Activated CD4-positive, alpha-beta T cell treated with anti-CD3 and anti-CD28 coated beads, Interleukin-2, amount 10 ng/mL, durations not matched to agents 24 days and 14 days (primary cell): ENCODE data around the gene MAJIN. TPM values are rescaled to one million over a fixed set of nuclear protein-coding genes. Genes with fewer than 3 reads are reported as not detected.
"Not testable (repeated sequence)": the region's sequence is repeated elsewhere in the genome, so short reads cannot be mapped to it uniquely, and the experiment has no call there.

Experiments used
- DNase-seq: peaks from one replicate; pipeline ENCODE4 v3.0.0; 2022
- H3K27ac Mint-ChIP-seq: one replicate; pipeline ENCODE4 v1.8.0; 2022; ENCODE audit warnings: mild to moderate bottlenecking, mixed read lengths
- H3K27me3 Mint-ChIP-seq: one replicate; pipeline ENCODE4 v1.8.0; 2022; ENCODE audit warnings: mixed read lengths
- H3K36me3 Mint-ChIP-seq: one replicate; pipeline ENCODE4 v1.8.0; 2022; ENCODE audit warnings: low read depth, mild to moderate bottlenecking, mixed read lengths
- H3K4me1 Mint-ChIP-seq: one replicate; pipeline ENCODE4 v1.8.0; 2021; ENCODE audit warnings: mixed read lengths
- H3K4me3 Mint-ChIP-seq: one replicate; pipeline ENCODE4 v1.8.0; 2022; ENCODE audit warnings: mild to moderate bottlenecking, moderate library complexity, mixed read lengths
- H3K9me3 Mint-ChIP-seq: one replicate; pipeline ENCODE4 v1.8.0; 2021; ENCODE audit warnings: mixed read lengths
- intact Hi-C: fragments of 100-400 bp; cut with micrococcal nuclease; formaldehyde crosslinking; loops from one replicate; pipeline ENCODE4 v1.15.1; 2023
- total RNA-seq: library from RNA; stranded (reverse); gene quantifications from 2 replicates; pipeline ENCODE4 v1.2.3, GENCODE V29; 2022

Gene MAJIN
- total RNA-seq, 1 donor from 2014 or later: not detected

DNA sequence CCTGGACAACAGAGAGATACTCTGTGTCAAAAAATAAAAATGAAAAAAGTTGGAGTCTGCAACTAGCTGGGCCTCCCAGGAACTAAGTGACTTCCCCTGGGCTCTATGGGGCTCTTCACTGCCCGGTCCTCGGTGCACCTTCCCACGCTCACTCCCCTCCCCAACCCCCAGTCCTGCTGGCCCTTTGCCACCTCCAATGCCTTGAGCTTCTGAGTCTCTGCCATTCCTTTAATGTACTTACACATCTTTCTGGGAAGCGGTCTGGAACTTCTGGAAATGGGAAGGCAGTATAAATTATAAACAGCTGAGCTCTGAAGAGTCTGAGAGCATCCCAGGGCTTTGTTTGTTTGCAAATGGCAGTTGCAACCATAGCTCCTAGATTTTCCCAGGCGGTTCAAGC, 30.8 kb upstream of the MAJIN start:
- no peak overlapping the region for H3K27ac Mint-ChIP-seq
- no peak overlapping the region for H3K4me3 Mint-ChIP-seq
- H3K9me3 Mint-ChIP-seq: no peaks in the 10 kb centered on the region
- DNase-seq: no peak
- H3K27me3 Mint-ChIP-seq: no peaks in the 10 kb centered on the region
- intact Hi-C loops: no loop called here
- peaks cover 10% of the 10 kb centered on the region for H3K4me1 Mint-ChIP-seq
- H3K36me3 Mint-ChIP-seq: no peaks in the 10 kb centered on the region

GRCh38 chr11:64999478-64999877, 27.6 kb upstream of the MAJIN start:
- intact Hi-C loops: no loop called here
- H3K27ac Mint-ChIP-seq: no peak overlapping the region
- peaks cover 2% of the 10 kb centered on the region for H3K27me3 Mint-ChIP-seq
- peaks cover 22% of the 10 kb centered on the region for H3K4me1 Mint-ChIP-seq
- no peaks in the 10 kb centered on the region for H3K36me3 Mint-ChIP-seq
- no peaks in the 10 kb centered on the region for H3K9me3 Mint-ChIP-seq
- no peak for DNase-seq
- no peak overlapping the region for H3K4me3 Mint-ChIP-seq

GRCh38 chr11:64998690-64999431, 27.0 kb upstream of the MAJIN start:
- intact Hi-C loops: no loop called here
- peak overlapping the region; percentile 25 for H3K4me3 Mint-ChIP-seq
- peaks cover 22% of the 10 kb centered on the region for H3K4me1 Mint-ChIP-seq
- no peak for DNase-seq
- H3K36me3 Mint-ChIP-seq: no peaks in the 10 kb centered on the region
- H3K27ac Mint-ChIP-seq: peak overlapping the region; percentile 72
- H3K9me3 Mint-ChIP-seq: no peaks in the 10 kb centered on the region
- H3K27me3 Mint-ChIP-seq: peaks cover 2% of the 10 kb centered on the region

DNA sequence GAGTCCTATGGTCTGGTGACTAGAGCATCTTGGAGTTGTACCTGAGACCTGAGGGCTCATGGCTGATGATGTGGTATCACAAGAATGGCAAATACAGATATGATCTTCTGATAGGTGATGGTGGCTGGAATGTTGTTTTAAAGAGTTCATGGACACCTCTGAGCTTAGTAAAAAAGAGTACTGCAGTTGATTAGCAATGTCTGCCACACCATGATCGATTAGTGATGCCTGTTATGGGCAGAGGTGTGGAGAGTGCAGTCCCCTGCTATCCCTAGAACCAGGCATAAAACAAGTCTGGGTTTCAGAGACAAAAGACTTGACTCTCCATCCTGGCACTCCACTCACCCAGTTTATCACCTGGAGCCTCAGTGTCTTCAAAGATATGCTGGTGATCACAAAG, 26.2 kb upstream of the MAJIN start:
- peak overlapping the region; percentile 25 for H3K4me3 Mint-ChIP-seq
- intact Hi-C loops: no loop called here
- H3K4me1 Mint-ChIP-seq: peaks cover 22% of the 10 kb centered on the region

DNA sequence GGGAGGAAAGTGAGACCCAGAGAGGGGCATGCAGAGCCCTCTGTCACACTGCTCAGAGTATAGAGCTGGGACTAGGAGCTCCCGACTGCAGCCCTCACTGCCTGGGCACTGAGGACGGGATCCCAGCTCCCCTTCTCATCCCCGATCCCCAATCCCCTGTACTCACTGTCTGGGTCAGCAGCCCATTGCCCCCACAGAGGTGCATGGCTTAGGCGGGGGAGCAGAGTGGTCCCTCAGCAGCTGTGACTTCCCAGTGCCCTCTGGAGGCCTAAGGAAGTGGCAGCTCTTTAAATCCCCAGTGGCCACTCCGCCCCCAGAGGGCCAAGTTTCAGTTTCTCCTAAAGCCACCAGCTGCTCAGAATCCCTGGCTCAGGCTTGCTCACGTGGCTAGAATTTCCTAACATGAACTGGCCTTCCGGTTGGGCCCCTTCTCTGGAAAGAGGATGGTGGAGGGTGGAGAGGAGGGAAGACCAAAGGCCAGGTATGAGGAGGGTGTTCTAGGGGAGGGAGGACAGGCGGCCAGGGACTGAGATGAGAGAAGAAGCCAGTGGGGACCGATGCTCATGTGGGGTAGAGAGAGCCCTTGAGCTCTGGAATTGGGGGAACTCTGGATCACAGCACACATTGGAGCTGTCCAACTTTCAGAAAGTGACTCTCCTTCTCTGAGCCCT, 24.9 kb upstream of the MAJIN start, which contains the start of gene BATF2:
BATF2 (minus strand) TSS at position 262 of the 671 bp plus-strand sequence; CDS start at position 205, 57 bp downstream.
- Mint-ChIP-seq H3K4me3 (peak within 1 kb of the TSS; percentile 7), H3K27ac (peak within 1 kb of the TSS; percentile 67), H3K27me3 (peaks cover 3% of the 10 kb centered on the region), H3K36me3 (no peaks in the 10 kb centered on the region), H3K9me3 (no peaks in the 10 kb centered on the region), H3K4me1 (peaks cover 22% of the 10 kb centered on the region)
- intact Hi-C loops: no loop called here
- DNase-seq: peak; percentile 62

More for the DNA sequence above, 26.2 kb upstream of the MAJIN start:
- DNase-seq: peak; percentile 66
- Mint-ChIP-seq H3K27ac (peak overlapping the region; percentile 72), H3K36me3 (no peaks in the 10 kb centered on the region), H3K27me3 (peaks cover 3% of the 10 kb centered on the region), H3K9me3 (no peaks in the 10 kb centered on the region)

- peak overlapping the region; percentile 45 for H3K27ac Mint-ChIP-seq
- DNase-seq: no peak
- H3K36me3 Mint-ChIP-seq: no peaks in the 10 kb centered on the region
- H3K27me3 Mint-ChIP-seq: peaks cover 3% of the 10 kb centered on the region
- H3K4me1 Mint-ChIP-seq: peaks cover 22% of the 10 kb centered on the region
- H3K9me3 Mint-ChIP-seq: no peaks in the 10 kb centered on the region
- intact Hi-C loops: no loop called here
- H3K4me3 Mint-ChIP-seq: no peak overlapping the region
These were observed 24.4 kb upstream of the MAJIN start for GRCh38 chr11:64996327-64996709.

- Mint-ChIP-seq H3K9me3 (no peaks in the 10 kb centered on the region), H3K27ac (no peak overlapping the region), H3K27me3 (peaks cover 3% of the 10 kb centered on the region), H3K36me3 (no peaks in the 10 kb centered on the region), H3K4me1 (peaks cover 27% of the 10 kb centered on the region), H3K4me3 (no peak overlapping the region)
- DNase-seq: no peak
- intact Hi-C loops: no loop called here
These were observed 22.4 kb upstream of the MAJIN start for GRCh38 chr11:64994318-64994717.

DNA sequence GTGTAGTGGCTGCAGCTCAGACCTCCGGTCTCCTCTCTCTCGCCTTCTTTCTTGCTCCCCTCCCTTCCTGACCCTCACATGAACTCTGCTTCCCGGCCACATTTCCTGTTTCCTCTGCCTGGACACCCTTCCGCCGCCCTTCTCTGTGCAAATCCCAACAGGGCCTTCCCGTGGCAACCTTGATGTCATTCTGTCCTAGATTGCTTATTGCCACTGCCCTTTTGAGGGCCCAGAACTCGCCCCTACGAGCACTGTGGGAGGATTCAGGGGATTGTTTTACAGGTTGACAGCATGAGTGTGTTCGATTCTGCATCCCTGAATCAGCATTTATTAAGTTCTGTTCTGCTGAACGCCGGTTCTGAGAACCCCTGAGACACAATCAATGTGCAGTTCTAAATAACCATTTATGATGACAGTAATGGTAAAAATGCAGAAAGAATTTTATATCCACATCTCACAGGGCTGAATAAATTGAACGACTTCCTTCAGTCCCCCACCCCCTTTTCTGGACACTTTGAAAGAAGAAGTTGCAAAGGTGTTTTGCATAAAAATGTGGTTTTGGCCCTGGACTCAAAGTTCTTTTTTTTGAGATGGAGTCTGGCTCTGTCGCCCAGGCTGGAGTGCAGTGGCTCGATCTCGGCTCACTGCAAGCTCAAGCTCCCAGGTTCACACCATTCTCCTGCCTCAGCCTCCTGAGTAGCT, 18.5 kb upstream of the MAJIN start:
- Mint-ChIP-seq H3K27me3 (peaks cover 5% of the 10 kb centered on the region), H3K36me3 (no peaks in the 10 kb centered on the region), H3K4me3 (no peak overlapping the region), H3K9me3 (no peaks in the 10 kb centered on the region), H3K27ac (no peak overlapping the region), H3K4me1 (peaks cover 6% of the 10 kb centered on the region)
- DNase-seq: no peak
- intact Hi-C loops: no loop called here

DNA sequence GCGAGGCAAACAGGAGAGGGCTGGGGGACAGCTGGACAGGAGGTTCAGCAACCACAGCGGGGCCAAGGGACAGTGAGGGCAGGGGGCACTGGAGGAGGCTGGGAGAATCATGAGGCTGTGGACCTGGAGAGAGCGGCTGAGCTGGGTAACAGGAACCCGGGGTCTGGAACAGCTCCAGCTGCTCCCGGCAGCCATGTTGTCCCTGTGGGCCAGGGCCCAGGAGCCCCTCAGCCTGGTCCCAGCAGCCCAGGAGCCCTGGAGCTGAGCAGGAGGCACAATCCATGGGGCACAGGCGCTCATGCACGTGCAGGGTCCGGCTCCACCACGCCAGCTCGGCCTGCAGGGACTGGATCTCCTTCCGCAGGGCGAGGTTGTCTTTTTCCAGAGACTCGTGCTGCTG, 17.5 kb upstream of the MAJIN start:
- H3K4me3 Mint-ChIP-seq: no peak overlapping the region
- DNase-seq: no peak
- intact Hi-C loops: no loop called here
- H3K4me1 Mint-ChIP-seq: peaks cover 6% of the 10 kb centered on the region
- H3K36me3 Mint-ChIP-seq: no peaks in the 10 kb centered on the region
- no peak overlapping the region for H3K27ac Mint-ChIP-seq
- H3K9me3 Mint-ChIP-seq: no peaks in the 10 kb centered on the region
- peaks cover 3% of the 10 kb centered on the region for H3K27me3 Mint-ChIP-seq

- H3K27me3 Mint-ChIP-seq: peaks cover 3% of the 10 kb centered on the region
- H3K27ac Mint-ChIP-seq: no peak overlapping the region
- peaks cover 6% of the 10 kb centered on the region for H3K4me1 Mint-ChIP-seq
- no peak overlapping the region for H3K4me3 Mint-ChIP-seq
- no peak for DNase-seq
- H3K36me3 Mint-ChIP-seq: no peaks in the 10 kb centered on the region
- intact Hi-C loops: no loop called here
- H3K9me3 Mint-ChIP-seq: no peaks in the 10 kb centered on the region
These were observed 16.3 kb upstream of the MAJIN start for GRCh38 chr11:64987998-64988854.

DNA sequence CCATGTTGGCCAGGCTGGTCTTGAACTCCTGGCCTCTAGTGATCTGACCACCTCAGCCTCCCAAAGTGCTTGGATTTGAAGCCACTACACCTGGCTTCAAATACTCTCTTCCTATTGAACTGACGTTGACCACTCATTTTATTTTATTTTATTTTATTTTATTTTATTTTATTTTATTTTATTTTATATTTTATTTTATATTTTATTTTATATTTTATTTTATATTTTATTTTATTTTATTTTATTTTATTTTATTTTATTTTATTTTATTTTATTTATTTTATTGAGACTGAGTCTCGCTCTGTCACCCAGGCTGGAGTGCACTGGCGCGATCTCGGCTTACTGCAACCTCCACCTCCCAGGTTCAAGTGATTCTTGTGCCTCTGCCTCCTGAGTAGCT, 11.4 kb upstream of the MAJIN start:
- DNase-seq, H3K9me3 Mint-ChIP-seq, H3K4me3 Mint-ChIP-seq, H3K27me3 Mint-ChIP-seq, intact Hi-C loops, H3K36me3 Mint-ChIP-seq, H3K27ac Mint-ChIP-seq, H3K4me1 Mint-ChIP-seq: not testable (repeated sequence)

DNA sequence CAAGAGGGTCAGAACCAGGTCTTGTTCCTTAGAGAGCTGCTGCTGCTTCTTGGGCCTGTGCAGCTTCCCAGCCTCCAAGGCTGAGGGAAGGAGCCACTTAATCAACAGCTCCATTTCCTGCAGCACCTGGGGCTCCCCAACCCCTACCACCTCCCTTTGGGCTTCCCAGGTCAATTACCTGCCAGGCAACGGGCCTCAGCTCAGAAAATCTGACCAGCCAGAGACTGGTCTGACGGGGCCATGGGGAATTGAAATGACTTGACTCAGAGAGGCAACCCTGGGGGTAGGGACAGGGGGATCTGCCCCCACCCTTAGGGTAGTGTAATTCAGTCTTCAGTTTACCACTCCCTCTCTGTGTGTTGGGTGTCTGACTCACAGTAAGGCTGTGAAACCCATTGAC, 4.7 kb upstream of the MAJIN start:
- Mint-ChIP-seq H3K27me3 (no peaks in the 10 kb centered on the region), H3K27ac (no peak overlapping the region), H3K4me3 (no peak overlapping the region), H3K9me3 (no peaks in the 10 kb centered on the region), H3K4me1 (peaks cover 5% of the 10 kb centered on the region), H3K36me3 (no peaks in the 10 kb centered on the region)
- no peak for DNase-seq
- intact Hi-C loops: no loop called here

- no peaks in the 10 kb centered on the region for H3K36me3 Mint-ChIP-seq
- H3K27ac Mint-ChIP-seq: no peak overlapping the region
- intact Hi-C loops: loop anchor here (5.0 kb wide), 1 partner anchor 57 kb away; the partner anchor contains the start of gene ATG2A
- peaks cover 13% of the 10 kb centered on the region for H3K4me1 Mint-ChIP-seq
- no peaks in the 10 kb centered on the region for H3K27me3 Mint-ChIP-seq
- no peak for DNase-seq
- H3K4me3 Mint-ChIP-seq: no peak overlapping the region
- H3K9me3 Mint-ChIP-seq: no peaks in the 10 kb centered on the region
These were observed 2.2 kb upstream of the MAJIN start for GRCh38 chr11:64974124-64974523.
